Tibial nerve (tissue), 3 donors: Measurements from ENCODE around the gene TANC1.

ENCODE experiments used
- POLR2A ChIP-seq, 2 donors: fragments of 450-650 bp; IDR thresholded peaks; one replicate each; pipeline ENCODE4 v1.6.1; 2017; ENCODE audit warnings: antibody characterized with exemption in 2 of 2, mild to moderate bottlenecking in 2 of 2, moderate library complexity in 2 of 2
- TF ChIP-seq, protein P1 (sequence below), 5 experiments: fragments of 200-600 bp in 3 of 5; fragments of 450-650 bp in 2 of 5; sonication (generic) in 3 of 5; IDR thresholded peaks; one replicate each; pipeline ENCODE4 v1.5.1; 2016 to 2019; ENCODE audit warnings: antibody characterized with exemption in 5 of 5, mild to moderate bottlenecking in 3 of 5, moderate library complexity in 2 of 5

DNA sequence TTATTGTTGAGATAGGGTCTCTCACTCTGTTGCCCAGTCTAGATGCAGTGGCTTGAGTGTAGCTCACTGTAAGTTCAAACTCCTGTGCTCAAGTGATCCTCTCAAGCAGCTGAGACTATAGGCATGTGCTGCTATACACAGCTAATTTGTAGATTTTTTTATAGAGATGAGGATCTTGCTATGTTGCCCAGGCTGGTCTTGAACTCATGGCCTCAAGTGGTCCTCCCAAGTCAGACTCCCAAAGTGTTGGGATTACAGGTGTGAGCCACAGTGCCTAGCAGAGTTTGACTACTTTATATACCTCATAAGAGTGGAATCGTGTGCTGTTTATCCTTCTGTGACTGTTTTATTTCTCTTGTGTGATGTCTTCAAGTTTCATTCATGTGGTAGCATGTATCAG, 60.3 kb downstream of the TANC1 start:
- TF ChIP-seq, protein P1, sequence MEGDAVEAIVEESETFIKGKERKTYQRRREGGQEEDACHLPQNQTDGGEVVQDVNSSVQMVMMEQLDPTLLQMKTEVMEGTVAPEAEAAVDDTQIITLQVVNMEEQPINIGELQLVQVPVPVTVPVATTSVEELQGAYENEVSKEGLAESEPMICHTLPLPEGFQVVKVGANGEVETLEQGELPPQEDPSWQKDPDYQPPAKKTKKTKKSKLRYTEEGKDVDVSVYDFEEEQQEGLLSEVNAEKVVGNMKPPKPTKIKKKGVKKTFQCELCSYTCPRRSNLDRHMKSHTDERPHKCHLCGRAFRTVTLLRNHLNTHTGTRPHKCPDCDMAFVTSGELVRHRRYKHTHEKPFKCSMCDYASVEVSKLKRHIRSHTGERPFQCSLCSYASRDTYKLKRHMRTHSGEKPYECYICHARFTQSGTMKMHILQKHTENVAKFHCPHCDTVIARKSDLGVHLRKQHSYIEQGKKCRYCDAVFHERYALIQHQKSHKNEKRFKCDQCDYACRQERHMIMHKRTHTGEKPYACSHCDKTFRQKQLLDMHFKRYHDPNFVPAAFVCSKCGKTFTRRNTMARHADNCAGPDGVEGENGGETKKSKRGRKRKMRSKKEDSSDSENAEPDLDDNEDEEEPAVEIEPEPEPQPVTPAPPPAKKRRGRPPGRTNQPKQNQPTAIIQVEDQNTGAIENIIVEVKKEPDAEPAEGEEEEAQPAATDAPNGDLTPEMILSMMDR (IDR thresholded peaks at IDR 0.05): no peak
- no peak for TF ChIP-seq POLR2A (IDR thresholded peaks at IDR 0.05)
